ENCODE data around the gene PRKCH. TPM values are rescaled to one million over a fixed set of nuclear protein-coding genes. Genes with fewer than 3 reads are reported as not detected.

PRKCH gene
- total RNA-seq, 2 experiments from 2014 or later: 304 to 312 TPM

DNA sequence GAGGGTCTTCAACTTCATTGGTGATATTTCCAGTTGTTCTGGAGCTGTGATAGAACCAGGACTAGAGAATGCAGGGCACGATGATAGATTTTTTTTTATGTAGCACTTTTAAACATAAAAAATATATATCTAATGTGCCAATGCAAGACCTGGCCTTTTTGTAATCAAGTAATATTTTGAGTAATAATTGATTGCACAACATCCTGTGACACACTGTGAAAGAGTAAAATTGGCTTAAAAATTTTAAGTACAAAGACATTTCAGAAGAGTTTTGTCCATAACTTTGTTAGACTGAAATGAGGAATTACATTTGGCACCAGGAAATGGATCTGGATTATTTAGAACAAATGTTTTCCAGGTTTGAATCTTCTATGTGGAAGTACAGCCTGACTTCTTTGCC is 22.1 kb downstream of the PRKCH start:
- H3K4me3 Mint-ChIP-seq: peak overlapping the region; percentile 78
- no peaks in the 10 kb centered on the region for H3K27me3 Mint-ChIP-seq
- H3K27ac Mint-ChIP-seq: peak overlapping the region; percentile 90
- peaks cover 47% of the 10 kb centered on the region for H3K36me3 Mint-ChIP-seq
- H3K9me3 Mint-ChIP-seq (ENCODE audit: low read depth): no peaks in the 10 kb centered on the region
- CTCF ChIA-PET: interaction anchor here (1.0 to 4.2 kb wide), 8 partner anchors 9 to 117 kb away, joined by 3 to 18 read pairs (median 4); partner anchors contain the start of gene PRKCH
- ATAC-seq (no peak), DNase-seq (no peak)
- H3K4me1 Mint-ChIP-seq: peaks cover 96% of the 10 kb centered on the region

DNA sequence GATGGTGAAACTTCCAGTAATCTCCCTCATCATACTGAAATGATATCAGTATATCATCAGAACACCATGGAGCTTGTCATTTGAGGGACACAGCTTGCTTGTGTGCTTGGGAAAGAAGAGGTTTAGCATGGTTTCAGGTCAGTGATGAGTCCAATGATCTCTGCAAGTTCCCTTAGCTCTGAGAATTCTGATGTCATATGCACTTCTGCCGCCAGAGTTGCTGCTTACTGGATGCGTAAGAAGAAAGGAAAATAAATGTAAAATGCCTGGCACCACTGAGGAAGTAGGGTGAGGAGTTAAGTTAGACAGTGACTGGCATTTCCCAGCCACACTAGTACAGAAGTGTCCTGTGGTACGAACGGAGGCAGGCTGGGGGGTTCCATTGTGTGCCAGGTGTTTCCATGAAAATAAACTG is 22.6 kb downstream of the PRKCH start:
- Mint-ChIP-seq H3K4me1 (peaks cover 96% of the 10 kb centered on the region), H3K9me3 (ENCODE audit: low read depth) (no peaks in the 10 kb centered on the region), H3K27ac (peak overlapping the region; percentile 90), H3K36me3 (peaks cover 50% of the 10 kb centered on the region), H3K27me3 (no peaks in the 10 kb centered on the region), H3K4me3 (peak overlapping the region; percentile 78)
- DNase-seq (no peak), ATAC-seq (peak; percentile 12)
- CTCF ChIA-PET: interaction anchor here (1.0 to 4.2 kb wide), 8 partner anchors 9 to 117 kb away, joined by 4 to 18 read pairs (median 4); partner anchors contain the start of gene PRKCH

DNA sequence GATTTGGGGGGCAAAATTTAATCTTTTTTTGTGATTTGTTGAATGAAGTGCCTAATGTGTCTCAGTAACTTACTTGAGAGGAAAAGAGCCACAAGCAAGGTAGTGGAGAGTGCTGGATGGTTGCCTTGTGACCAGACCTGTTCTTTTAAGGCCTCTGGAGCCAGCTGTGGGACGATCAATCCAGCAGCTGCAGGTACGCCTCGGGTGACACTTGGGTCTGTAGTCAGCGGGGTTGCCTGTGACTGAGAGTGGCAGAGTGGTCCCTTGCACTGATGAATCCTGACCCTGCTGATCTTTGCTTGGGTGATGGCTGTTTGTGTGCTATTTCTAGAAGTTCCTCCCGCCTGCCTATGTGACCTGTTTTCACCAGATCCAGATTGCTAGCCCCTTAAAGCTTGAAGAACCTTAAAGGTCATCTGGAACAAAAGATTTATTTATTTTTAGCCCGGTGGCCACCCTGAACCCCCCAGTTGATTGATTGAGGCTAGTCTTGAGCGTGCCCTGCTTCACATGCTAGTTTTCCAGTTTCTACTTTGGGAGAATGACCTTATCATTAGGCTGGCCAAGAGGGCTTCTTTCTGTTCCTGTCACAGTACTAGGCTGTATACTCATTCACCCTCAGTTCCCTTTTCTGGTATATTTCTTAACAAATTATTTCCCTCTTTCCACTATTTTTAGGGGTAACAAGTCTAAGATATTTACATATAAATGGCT is 23.2 kb downstream of the PRKCH start:
- peak overlapping the region; percentile 90 for H3K27ac Mint-ChIP-seq
- peak overlapping the region; percentile 78 for H3K4me3 Mint-ChIP-seq
- H3K36me3 Mint-ChIP-seq: peaks cover 53% of the 10 kb centered on the region
- ATAC-seq: no peak
- no peaks in the 10 kb centered on the region for H3K27me3 Mint-ChIP-seq
- DNase-seq: no peak
- CTCF ChIA-PET: interaction anchor here (1.0 to 4.2 kb wide), 8 partner anchors 10 to 116 kb away, joined by 4 to 18 read pairs (median 4); partner anchors contain the start of gene PRKCH
- no peaks in the 10 kb centered on the region for H3K9me3 Mint-ChIP-seq (ENCODE audit: low read depth)
- H3K4me1 Mint-ChIP-seq: peaks cover 98% of the 10 kb centered on the region

DNA sequence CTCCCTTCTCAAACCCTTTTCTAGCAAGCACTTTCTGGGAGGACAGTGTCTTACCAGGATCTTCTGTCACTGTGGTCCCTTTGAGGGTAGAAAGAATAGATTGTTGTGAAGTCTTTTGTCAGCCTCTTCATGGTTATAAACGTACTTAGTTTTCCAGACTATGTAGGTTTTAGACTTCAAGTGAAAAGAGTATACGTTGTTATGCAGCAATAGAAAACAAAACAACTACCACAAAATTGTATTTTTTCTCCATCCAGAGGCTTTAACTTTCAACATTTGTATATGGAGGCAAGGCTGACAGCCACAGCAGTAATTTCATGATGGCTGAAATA is 23.7 kb downstream of the PRKCH start:
- Mint-ChIP-seq H3K4me3 (peak overlapping the region; percentile 78), H3K27ac (peak overlapping the region; percentile 90), H3K27me3 (no peaks in the 10 kb centered on the region), H3K4me1 (peaks cover 97% of the 10 kb centered on the region), H3K9me3 (ENCODE audit: low read depth) (no peaks in the 10 kb centered on the region), H3K36me3 (peaks cover 51% of the 10 kb centered on the region)
- ATAC-seq (no peak), DNase-seq (no peak)
- CTCF ChIA-PET: interaction anchor here (1.0 to 2.5 kb wide), 7 partner anchors 10 to 116 kb away, joined by 4 to 9 read pairs (median 6); partner anchors contain the start of gene PRKCH

DNA sequence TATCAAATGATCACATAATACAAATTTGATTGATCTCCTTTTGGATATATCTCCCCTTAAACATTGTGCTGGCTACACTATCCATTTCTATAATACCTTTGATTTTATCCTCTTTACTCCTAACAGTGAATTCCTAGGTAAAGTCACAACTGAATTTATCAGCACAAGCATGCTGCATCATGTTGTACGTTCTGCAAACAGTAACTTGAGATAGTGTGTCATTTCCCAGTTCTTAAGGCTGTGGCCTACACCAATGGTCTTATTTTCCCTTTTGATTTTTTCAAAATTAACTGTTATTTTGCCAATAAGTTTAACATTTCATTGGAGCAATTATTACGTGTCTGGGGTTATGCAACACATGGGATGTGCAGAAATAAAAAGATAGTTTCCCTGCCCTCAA is 24.8 kb downstream of the PRKCH start:
- CTCF ChIA-PET: interaction anchor here (1.1 to 2.7 kb wide), 8 partner anchors 8 to 105 kb away, joined by 3 to 9 read pairs (median 6); partner anchors contain the start of gene PRKCH
- peaks cover 45% of the 10 kb centered on the region for H3K36me3 Mint-ChIP-seq
- peaks cover 97% of the 10 kb centered on the region for H3K4me1 Mint-ChIP-seq
- no peaks in the 10 kb centered on the region for H3K9me3 Mint-ChIP-seq (ENCODE audit: low read depth)
- DNase-seq (no peak), ATAC-seq (no peak)
- H3K27me3 Mint-ChIP-seq: no peaks in the 10 kb centered on the region
- H3K27ac Mint-ChIP-seq: peak overlapping the region; percentile 90
- H3K4me3 Mint-ChIP-seq: peak overlapping the region; percentile 66

DNA sequence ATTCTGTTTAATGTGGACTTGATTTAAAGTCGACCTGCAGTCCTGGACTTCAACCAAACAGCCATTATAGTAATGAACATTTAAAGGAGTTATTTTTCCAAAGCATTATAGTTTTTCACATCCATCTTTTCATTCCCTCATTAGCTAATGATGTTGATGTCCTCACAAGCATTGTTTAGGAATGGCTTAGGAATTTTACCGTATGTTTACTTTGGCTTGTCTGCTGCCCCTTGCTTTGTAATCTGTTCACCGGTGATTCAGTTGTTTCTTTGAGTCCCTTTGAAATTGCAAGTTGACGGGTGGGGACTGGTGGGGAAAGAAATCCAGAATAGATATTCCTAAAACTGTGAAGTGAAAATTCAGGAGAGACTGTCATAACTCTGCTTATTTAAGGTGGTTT is 25.4 kb downstream of the PRKCH start:
- Mint-ChIP-seq H3K27ac (peak overlapping the region; percentile 90), H3K36me3 (peaks cover 44% of the 10 kb centered on the region)

DNA sequence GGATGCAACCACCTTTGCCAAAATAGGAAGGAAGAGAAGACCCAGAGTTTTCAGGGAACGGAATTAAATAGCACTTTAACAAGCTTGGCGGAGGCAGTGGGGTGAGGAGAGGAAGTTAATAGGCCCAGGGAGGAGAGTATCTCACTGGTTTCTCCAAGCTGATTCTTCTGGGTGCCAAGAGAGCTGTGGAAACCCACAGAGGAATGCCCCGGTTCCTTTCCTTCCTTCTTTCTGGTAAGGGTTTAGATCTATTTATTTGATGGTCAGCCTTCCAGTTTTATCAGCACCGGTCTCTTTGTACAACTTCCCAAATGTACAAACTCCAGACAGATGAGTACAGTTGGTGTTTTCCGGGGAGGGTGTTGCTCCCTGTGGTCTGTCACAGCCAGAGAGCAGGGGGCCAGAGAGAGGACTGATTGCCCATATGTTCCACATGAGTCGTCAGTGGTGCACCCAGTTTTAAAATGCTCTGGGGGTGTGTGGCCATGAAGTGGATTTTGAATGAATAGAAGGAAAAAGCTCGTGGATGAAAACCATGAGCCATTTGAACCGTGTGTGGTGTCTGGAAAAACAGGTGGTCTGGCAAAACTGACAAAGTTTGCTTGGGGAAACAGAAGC is 26.6 kb downstream of the PRKCH start:
- H3K4me3 Mint-ChIP-seq: peak overlapping the region; percentile 66
- H3K4me1 Mint-ChIP-seq: peaks cover 97% of the 10 kb centered on the region
- no peaks in the 10 kb centered on the region for H3K9me3 Mint-ChIP-seq (ENCODE audit: low read depth)
- CTCF ChIA-PET: interaction anchor here (0.8 to 2.7 kb wide), 13 partner anchors 9 to 79 kb away, joined by 3 to 8 read pairs (median 3); partner anchors contain the start of gene PRKCH
- peak overlapping the region; percentile 90 for H3K27ac Mint-ChIP-seq
- H3K27me3 Mint-ChIP-seq: no peaks in the 10 kb centered on the region
- H3K36me3 Mint-ChIP-seq: peaks cover 49% of the 10 kb centered on the region
- no peak for DNase-seq
- ATAC-seq: peak; percentile 25

More for the DNA sequence above, 25.4 kb downstream of the PRKCH start:
- Mint-ChIP-seq H3K4me3 (peak overlapping the region; percentile 66), H3K4me1 (peaks cover 97% of the 10 kb centered on the region), H3K9me3 (ENCODE audit: low read depth) (no peaks in the 10 kb centered on the region), H3K27me3 (no peaks in the 10 kb centered on the region)
- CTCF ChIA-PET: interaction anchor here (0.9 to 2.7 kb wide), 13 partner anchors 9 to 105 kb away, joined by 3 to 9 read pairs (median 5); partner anchors contain the start of gene PRKCH
- DNase-seq: no peak
- ATAC-seq: no peak

DNA sequence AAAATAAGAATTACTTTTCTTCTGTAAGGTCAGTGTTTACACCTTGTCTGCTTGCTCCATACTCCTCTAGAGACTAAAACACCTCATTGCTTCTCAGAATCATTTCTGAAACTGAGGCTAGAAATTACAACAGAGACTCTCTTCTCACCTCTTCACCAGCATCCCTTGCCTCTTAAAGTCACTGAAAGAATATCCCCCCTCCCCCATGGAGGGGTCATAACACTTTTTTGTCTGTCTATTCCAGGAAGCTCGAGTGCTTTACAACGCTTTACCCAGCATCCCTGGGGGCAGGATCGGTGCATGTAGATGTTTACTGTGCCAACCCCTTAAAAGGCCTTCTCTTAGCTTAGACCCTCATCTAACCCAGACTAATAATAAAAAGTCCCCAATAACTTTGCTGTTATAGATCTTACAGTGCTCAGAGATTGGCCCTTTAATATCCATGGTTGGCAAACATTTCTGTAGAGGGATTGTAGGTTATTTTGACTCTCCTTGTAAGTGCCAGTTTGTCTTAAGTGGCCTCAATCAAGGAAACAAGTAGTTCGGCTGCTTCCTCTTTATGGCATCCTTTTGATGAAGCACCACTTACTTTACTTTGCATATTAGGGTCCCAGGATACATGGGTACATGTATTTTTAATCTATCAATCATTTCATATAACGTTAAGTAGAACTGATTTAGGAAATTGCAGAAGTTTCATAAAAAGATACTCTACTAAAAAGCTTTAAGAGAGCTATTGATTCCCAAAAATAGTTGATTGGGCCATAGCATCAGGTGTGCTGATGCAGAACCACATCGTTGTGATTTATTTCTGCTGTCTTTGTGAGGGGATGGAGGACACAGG is 29.3 kb downstream of the PRKCH start:
- Mint-ChIP-seq H3K4me3 (peak overlapping the region; percentile 52), H3K9me3 (ENCODE audit: low read depth) (no peaks in the 10 kb centered on the region), H3K36me3 (peaks cover 41% of the 10 kb centered on the region), H3K27ac (peak overlapping the region; percentile 90), H3K4me1 (peaks cover 92% of the 10 kb centered on the region), H3K27me3 (no peaks in the 10 kb centered on the region)
- CTCF ChIA-PET: interaction anchor here (0.7 to 2.3 kb wide), 5 partner anchors 13 to 66 kb away, joined by 3 to 5 read pairs (median 4); no protein-coding TSS in a partner anchor
- peak; percentile 76 for DNase-seq
- ATAC-seq: peak; percentile 60

DNA sequence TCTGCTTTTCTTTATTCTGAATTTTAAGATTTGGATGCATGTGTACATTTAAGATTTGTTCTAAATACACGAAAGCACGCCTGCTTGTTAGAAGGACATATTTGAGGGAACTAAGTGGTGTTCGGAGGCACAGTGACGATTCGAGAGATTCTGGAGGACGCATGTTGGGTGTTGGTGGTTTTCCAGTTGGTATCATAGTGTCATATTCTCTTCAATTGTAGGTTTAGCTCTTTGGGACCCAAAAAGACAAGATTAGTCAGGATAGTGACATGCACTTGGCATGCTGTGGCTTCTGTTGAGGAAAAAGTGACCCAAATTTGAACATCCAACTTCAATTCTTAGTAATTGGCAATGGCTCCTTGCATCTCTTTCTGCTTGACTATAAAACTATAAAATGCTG is 30.1 kb downstream of the PRKCH start:
- CTCF ChIA-PET: interaction anchor here (1.4 to 2.3 kb wide), 2 partner anchors 12 to 17 kb away, joined by 3 to 5 read pairs; no protein-coding TSS in a partner anchor
- Mint-ChIP-seq H3K27ac (peak overlapping the region; percentile 90), H3K4me1 (peaks cover 92% of the 10 kb centered on the region), H3K36me3 (peaks cover 44% of the 10 kb centered on the region), H3K9me3 (ENCODE audit: low read depth) (no peaks in the 10 kb centered on the region), H3K27me3 (no peaks in the 10 kb centered on the region), H3K4me3 (peak overlapping the region; percentile 52)
- ATAC-seq (no peak), DNase-seq (no peak)

DNA sequence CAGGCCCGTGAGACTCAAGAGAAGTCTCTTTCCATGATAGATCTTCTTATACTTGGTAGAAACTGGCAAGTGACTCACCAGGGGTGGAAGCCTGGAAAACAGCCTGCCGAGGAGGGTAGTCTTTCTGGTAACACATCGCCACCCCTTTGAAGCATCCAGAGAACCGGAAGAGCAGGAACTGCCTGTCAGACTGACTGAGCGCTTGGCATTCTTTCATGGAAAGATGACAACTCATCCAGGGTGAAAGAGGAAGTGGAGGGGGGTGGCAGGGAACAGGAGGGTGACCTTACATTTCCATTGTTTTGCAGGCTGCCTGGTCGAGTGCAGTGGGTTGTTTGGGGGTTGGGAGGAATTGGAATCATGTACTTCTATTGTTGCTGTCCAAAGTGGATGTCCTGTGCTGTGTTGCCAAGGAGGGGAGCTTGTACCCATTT is 34.5 kb downstream of the PRKCH start:
- H3K9me3 Mint-ChIP-seq (ENCODE audit: low read depth): no peaks in the 10 kb centered on the region
- ATAC-seq: peak; percentile 55
- CTCF ChIA-PET: interaction anchor here (2.0 kb wide), 1 partner anchor 9 kb away, joined by 7 read pairs; no protein-coding TSS in a partner anchor
- H3K36me3 Mint-ChIP-seq: peaks cover 53% of the 10 kb centered on the region
- H3K27ac Mint-ChIP-seq: peak overlapping the region; percentile 76
- no peak for DNase-seq
- no peaks in the 10 kb centered on the region for H3K27me3 Mint-ChIP-seq
- H3K4me3 Mint-ChIP-seq: peak overlapping the region; percentile 34
- peaks cover 89% of the 10 kb centered on the region for H3K4me1 Mint-ChIP-seq

DNA sequence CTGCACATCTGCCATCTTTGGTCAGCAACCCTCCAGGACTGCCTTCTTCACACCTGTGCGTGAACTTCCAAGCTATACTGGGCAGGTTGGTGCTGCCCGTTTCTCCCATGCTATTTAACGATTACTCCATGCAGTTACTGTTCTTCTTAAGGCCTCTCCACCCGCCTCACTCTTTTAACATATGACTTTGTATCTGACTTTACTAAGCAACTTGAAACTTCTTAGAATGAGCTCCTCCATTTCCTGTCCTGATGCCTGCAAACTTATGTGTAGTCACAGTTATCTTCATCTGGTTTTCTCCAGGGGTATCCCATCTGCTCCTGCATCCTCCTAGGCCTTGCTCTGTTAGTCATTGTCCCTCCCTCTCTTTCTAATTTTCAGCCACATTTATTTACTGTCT is 35.7 kb downstream of the PRKCH start:
- Mint-ChIP-seq H3K27ac (peak overlapping the region; percentile 76), H3K27me3 (no peaks in the 10 kb centered on the region), H3K4me1 (peaks cover 84% of the 10 kb centered on the region), H3K36me3 (peaks cover 55% of the 10 kb centered on the region), H3K9me3 (ENCODE audit: low read depth) (no peaks in the 10 kb centered on the region), H3K4me3 (peak overlapping the region; percentile 25)
- CTCF ChIA-PET: interaction anchor here (0.6 to 2.0 kb wide), 4 partner anchors 10 to 78 kb away, joined by 3 to 7 read pairs (median 4); no protein-coding TSS in a partner anchor
- ATAC-seq (peak; percentile 47), DNase-seq (no peak)

DNA sequence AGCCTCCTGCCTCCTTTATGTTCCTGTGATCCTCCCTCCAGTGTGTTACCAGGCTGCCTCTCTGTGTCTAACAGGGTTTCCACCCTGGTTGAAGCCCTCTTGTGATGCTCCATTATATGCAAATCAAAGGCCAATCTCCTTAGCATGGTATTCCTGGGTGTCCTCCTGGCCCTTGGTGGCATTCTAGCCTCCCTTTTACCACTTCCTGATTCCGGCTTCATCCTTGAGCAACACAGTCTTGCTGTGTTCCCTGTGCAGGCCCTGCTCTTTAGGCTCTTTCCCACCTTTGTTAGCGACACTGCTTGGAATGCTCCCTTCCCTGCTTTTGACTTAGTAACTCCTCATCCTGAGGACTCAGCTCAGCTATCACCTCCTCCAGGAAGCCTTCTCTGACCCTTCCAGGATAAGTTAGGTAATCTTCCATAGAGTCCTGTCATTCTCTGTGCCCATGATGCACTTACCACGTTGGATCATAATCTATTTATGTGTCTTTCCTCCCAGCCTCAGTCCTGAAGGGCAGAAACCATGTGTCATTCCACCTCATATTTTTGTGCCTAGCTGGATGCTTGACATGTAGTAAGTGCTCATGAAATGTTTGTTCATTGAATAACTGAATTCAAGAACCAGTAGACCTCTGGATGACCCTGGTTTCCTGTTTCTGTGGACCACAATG is 37.3 kb downstream of the PRKCH start:
- CTCF ChIA-PET: no interaction called here
- Mint-ChIP-seq H3K4me3 (peak overlapping the region; percentile 45), H3K4me1 (peaks cover 71% of the 10 kb centered on the region), H3K27ac (peak overlapping the region; percentile 76), H3K27me3 (no peaks in the 10 kb centered on the region), H3K36me3 (peaks cover 50% of the 10 kb centered on the region), H3K9me3 (ENCODE audit: low read depth) (no peaks in the 10 kb centered on the region)
- DNase-seq (no peak), ATAC-seq (peak; percentile 16)
